Tibial nerve (tissue), 4 donors: ENCODE results near the gene FUT8. TPM values are rescaled to one million over a fixed set of nuclear protein-coding genes. Genes with fewer than 3 reads are reported as not detected.

Experiments used
- DNase-seq, 2 donors: peaks; one replicate each; pipeline ENCODE4 v3.0.0-alpha.2; 2019; ENCODE audit warnings: low spot score in 2 of 2
- H3K27ac ChIP-seq, 4 donors: fragments of 200-600 bp; sonication (generic) in 3 of 4; one replicate each; pipeline ENCODE4 v1.5.1; 2017 to 2019; ENCODE audit warnings: mild to moderate bottlenecking in 1 of 4
- H3K27me3 ChIP-seq, 2 donors: fragments of 200-600 bp; sonication (generic) in 1 of 2; one replicate each; pipeline versions ENCODE4 v1.5.1 to v1.6.0; 2017 to 2019
- H3K36me3 ChIP-seq, 3 donors: fragments of 200-600 bp; sonication (generic); one replicate each; pipeline ENCODE4 v1.5.1; 2018 to 2019
- H3K4me1 ChIP-seq, 4 donors: fragments of 200-600 bp; sonication (generic) in 3 of 4; one replicate each; pipeline ENCODE4 v1.5.1; 2017 to 2019
- H3K4me3 ChIP-seq, 4 donors: fragments of 200-600 bp; sonication (generic) in 3 of 4; one replicate each; pipeline ENCODE4 v1.5.1; 2017 to 2019; ENCODE audit warnings: mild to moderate bottlenecking in 1 of 4, moderate library complexity in 1 of 4
- H3K9me3 ChIP-seq, 4 donors: fragments of 200-600 bp; sonication (generic) in 3 of 4; one replicate each; pipeline ENCODE4 v1.5.1; 2017 to 2019
- CTCF ChIP-seq, 5 experiments: fragments of 200-600 bp in 3 of 5; fragments of 450-650 bp in 2 of 5; sonication (generic) in 3 of 5; IDR thresholded peaks; one replicate each; pipeline ENCODE4 v1.5.1; 2016 to 2019; ENCODE audit warnings: antibody characterized with exemption in 5 of 5, mild to moderate bottlenecking in 3 of 5, moderate library complexity in 2 of 5
- EP300 ChIP-seq, 2 donors: sonication (generic); formaldehyde crosslinking; IDR thresholded peaks; one replicate each; pipeline ENCODE4 v1.6.1; 2017; ENCODE audit warnings: antibody characterized with exemption in 2 of 2, mild to moderate bottlenecking in 1 of 2
- POLR2A ChIP-seq, 2 donors: fragments of 450-650 bp; IDR thresholded peaks; one replicate each; pipeline ENCODE4 v1.6.1; 2017; ENCODE audit warnings: antibody characterized with exemption in 2 of 2, mild to moderate bottlenecking in 2 of 2, moderate library complexity in 2 of 2
- WGBS, 2 donors: methylation state at CpG; one replicate each; pipeline ENCODE4 v1.1.5; 2018; 5-methylcytosine and 5-hydroxymethylcytosine counted together
- total RNA-seq, 4 donors: library from RNA; depleted of rRNA; stranded (reverse); fragments of >200 nt; gene quantifications; one replicate each; pipeline ENCODE4 v1.1.0, GENCODE V29; 2016

The FUT8 gene
- total RNA-seq, 4 donors from 2014 or later: 69.6 to 114 (median 91.2) TPM

- peaks cover 0 to 6% (median 0%) of the 10 kb centered on the region in 4 donors for H3K4me1 ChIP-seq
- H3K9me3 ChIP-seq: no peaks in the 10 kb centered on the region
- no peak for TF ChIP-seq EP300 (IDR thresholded peaks at IDR 0.05)
- no peak for TF ChIP-seq POLR2A (IDR thresholded peaks at IDR 0.05)
- no peak for TF ChIP-seq CTCF (IDR thresholded peaks at IDR 0.05)
- no peaks in the 10 kb centered on the region for H3K36me3 ChIP-seq
- no peaks in the 10 kb centered on the region for H3K27me3 ChIP-seq
- no peak for DNase-seq
- no peak overlapping the region for H3K27ac ChIP-seq
- 83 to 90% methylated on average over 4 of the region's 4 CpGs for WGBS, 2 donors
- no peak overlapping the region for H3K4me3 ChIP-seq
These were observed 176.1 kb downstream of the FUT8 start for GRCh38 chr14:65588426-65589140.

GRCh38 chr14:65594153-65594881 lies 181.8 kb downstream of the FUT8 start:
- no peaks in the 10 kb centered on the region for H3K27me3 ChIP-seq
- H3K4me1 ChIP-seq: peaks cover 0 to 3% (median 0%) of the 10 kb centered on the region in 4 donors
- no peak for DNase-seq
- H3K36me3 ChIP-seq: no peaks in the 10 kb centered on the region
- H3K4me3 ChIP-seq: no peak overlapping the region
- WGBS, 2 donors: 81 to 88% methylated on average over 12 to 13 of the region's 13 CpGs
- TF ChIP-seq CTCF (IDR thresholded peaks at IDR 0.05): no peak
- TF ChIP-seq POLR2A (IDR thresholded peaks at IDR 0.05): no peak
- TF ChIP-seq EP300 (IDR thresholded peaks at IDR 0.05): no peak
- no peaks in the 10 kb centered on the region for H3K9me3 ChIP-seq
- H3K27ac ChIP-seq: no peak overlapping the region

GRCh38 chr14:65594882-65595237 lies 182.3 kb downstream of the FUT8 start:
- TF ChIP-seq EP300 (IDR thresholded peaks at IDR 0.05): no peak
- no peak for TF ChIP-seq POLR2A (IDR thresholded peaks at IDR 0.05)
- no peak for TF ChIP-seq CTCF (IDR thresholded peaks at IDR 0.05)
- H3K9me3 ChIP-seq: no peaks in the 10 kb centered on the region
- WGBS, 2 donors: 92 to 95% methylated on average over 5 of the region's 5 CpGs
- H3K27me3 ChIP-seq: no peaks in the 10 kb centered on the region
- H3K36me3 ChIP-seq: no peaks in the 10 kb centered on the region
- DNase-seq: no peak
- H3K4me3 ChIP-seq: no peak overlapping the region
- H3K4me1 ChIP-seq: peaks cover 0 to 3% (median under 1%) of the 10 kb centered on the region in 4 donors
- no peak overlapping the region for H3K27ac ChIP-seq

- DNase-seq: no peak
- no peak for TF ChIP-seq POLR2A (IDR thresholded peaks at IDR 0.05)
- no peak for TF ChIP-seq CTCF (IDR thresholded peaks at IDR 0.05)
- TF ChIP-seq EP300 (IDR thresholded peaks at IDR 0.05): no peak
- WGBS, 2 donors: 5 to 42% methylated on average over 1 of the region's 1 CpG
- H3K4me1 ChIP-seq: peaks cover 0 to 7% (median 2%) of the 10 kb centered on the region in 4 donors
- no peak overlapping the region for H3K27ac ChIP-seq
- no peaks in the 10 kb centered on the region for H3K9me3 ChIP-seq
- H3K36me3 ChIP-seq: no peaks in the 10 kb centered on the region
- no peak overlapping the region for H3K4me3 ChIP-seq
- H3K27me3 ChIP-seq: no peaks in the 10 kb centered on the region
These were observed 186.8 kb downstream of the FUT8 start for GRCh38 chr14:65599375-65599774.

GRCh38 chr14:65600742-65601141 lies 188.2 kb downstream of the FUT8 start:
- no peaks in the 10 kb centered on the region for H3K9me3 ChIP-seq
- DNase-seq: no peak
- H3K4me3 ChIP-seq: no peak overlapping the region
- no peak overlapping the region for H3K27ac ChIP-seq
- H3K4me1 ChIP-seq: peaks cover 0 to 7% (median 2%) of the 10 kb centered on the region in 4 donors
- TF ChIP-seq POLR2A (IDR thresholded peaks at IDR 0.05): no peak
- no peak for TF ChIP-seq EP300 (IDR thresholded peaks at IDR 0.05)
- no peak for TF ChIP-seq CTCF (IDR thresholded peaks at IDR 0.05)
- no peaks in the 10 kb centered on the region for H3K27me3 ChIP-seq
- H3K36me3 ChIP-seq: no peaks in the 10 kb centered on the region
- 67 to 69% methylated on average over 3 of the region's 3 CpGs for WGBS, 2 donors
